GM12873 (cell line): ENCODE results near the gene TMEFF1.

Experiments used
- CTCF ChIP-seq: IDR thresholded peaks from 2 replicates; pipeline ENCODE4 v1.5.1; 2012; ENCODE audit warnings: low read depth, mild to moderate bottlenecking, moderate library complexity, low read length, control low read depth; ENCODE audit not compliant: insufficient read depth; ENCODE audit errors: missing control alignments

Gene TMEFF1

GRCh38 chr9:100581081-100581480, 108.1 kb downstream of the TMEFF1 start:
- TF ChIP-seq CTCF = no peak

- TF ChIP-seq CTCF = no peak
Measured at GRCh38 chr9:100581661-100582060, 108.7 kb downstream of the TMEFF1 start.

GRCh38 chr9:100583014-100583802, 110.3 kb downstream of the TMEFF1 start:
- no peak for TF ChIP-seq CTCF

- TF ChIP-seq CTCF = no peak
Measured at GRCh38 chr9:100584951-100585350, 112.0 kb downstream of the TMEFF1 start.

- no peak for TF ChIP-seq CTCF
Measured at GRCh38 chr9:100586093-100586492, 113.1 kb downstream of the TMEFF1 start.

- no peak for TF ChIP-seq CTCF
Measured at GRCh38 chr9:100587375-100587774, 114.4 kb downstream of the TMEFF1 start.

- TF ChIP-seq CTCF = no peak
Measured at GRCh38 chr9:100589582-100589981, 116.6 kb downstream of the TMEFF1 start.
